AG09319 (cell line): Measurements from ENCODE around the gene TRIM58.

Experiments
- DNase-seq: peaks from one replicate; pipeline ENCODE4 v3.0.0-alpha.2; 2010; ENCODE audit warnings: low read depth; ENCODE audit errors: extremely low read depth
- TF ChIP-seq, protein P1 (sequence below): IDR thresholded peaks from 2 replicates; pipeline ENCODE4 v1.5.1; 2011; ENCODE audit warnings: low read depth, mild to moderate bottlenecking, inconsistent platforms, low read length, moderate library complexity

Gene TRIM58

DNA sequence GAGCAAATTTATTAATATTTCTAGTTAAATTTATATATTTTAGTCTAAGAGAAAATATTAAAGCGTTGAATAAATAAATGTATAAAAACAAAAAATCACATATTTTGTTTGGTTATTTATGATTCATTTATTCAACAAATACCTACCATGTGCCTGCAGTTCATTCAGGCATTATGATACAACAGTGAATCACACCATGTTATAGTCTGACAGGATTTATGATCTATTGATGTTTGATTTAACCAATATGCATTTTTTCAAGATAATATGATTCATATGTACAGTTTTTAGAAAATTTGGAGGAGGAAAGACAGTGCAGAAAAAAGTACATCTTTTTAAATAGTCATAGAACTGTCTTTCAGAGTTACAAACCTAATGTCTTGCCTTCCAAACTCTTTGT, 7.4 kb upstream of the TRIM58 start:
- TF ChIP-seq, protein P1, sequence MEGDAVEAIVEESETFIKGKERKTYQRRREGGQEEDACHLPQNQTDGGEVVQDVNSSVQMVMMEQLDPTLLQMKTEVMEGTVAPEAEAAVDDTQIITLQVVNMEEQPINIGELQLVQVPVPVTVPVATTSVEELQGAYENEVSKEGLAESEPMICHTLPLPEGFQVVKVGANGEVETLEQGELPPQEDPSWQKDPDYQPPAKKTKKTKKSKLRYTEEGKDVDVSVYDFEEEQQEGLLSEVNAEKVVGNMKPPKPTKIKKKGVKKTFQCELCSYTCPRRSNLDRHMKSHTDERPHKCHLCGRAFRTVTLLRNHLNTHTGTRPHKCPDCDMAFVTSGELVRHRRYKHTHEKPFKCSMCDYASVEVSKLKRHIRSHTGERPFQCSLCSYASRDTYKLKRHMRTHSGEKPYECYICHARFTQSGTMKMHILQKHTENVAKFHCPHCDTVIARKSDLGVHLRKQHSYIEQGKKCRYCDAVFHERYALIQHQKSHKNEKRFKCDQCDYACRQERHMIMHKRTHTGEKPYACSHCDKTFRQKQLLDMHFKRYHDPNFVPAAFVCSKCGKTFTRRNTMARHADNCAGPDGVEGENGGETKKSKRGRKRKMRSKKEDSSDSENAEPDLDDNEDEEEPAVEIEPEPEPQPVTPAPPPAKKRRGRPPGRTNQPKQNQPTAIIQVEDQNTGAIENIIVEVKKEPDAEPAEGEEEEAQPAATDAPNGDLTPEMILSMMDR = no peak
- DNase-seq = no peak

DNA sequence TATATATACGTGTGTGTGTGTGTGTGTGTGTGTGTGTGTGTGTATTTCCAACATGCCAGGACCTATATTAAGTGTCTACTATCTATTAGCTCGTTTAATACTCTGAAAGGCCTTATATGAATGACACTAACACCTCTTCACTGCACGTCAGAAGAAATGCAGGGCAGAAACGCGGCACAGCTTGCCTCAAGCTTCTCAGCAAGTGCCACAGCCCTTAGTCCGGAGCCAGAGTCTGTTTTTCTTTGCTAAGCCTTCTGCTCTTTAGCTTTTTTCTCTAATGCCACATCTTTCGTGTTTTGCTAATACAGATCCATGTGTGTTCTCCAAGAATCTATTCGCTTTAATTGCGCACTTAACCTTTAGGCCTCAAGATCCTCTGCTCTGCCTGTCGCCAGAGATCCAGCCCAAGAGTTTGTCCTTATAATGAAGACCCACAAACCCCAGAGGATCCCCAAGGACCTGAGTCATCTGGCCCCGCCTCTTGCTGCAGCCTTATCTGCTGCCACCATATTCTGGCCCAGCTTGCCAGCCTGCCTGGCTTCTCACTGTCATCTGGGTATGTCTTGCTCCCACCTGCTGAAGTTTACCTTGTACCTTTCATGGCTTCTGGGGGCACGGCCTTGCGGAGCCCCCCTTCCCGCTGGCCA, 2.0 kb upstream of the TRIM58 start:
- no peak for DNase-seq
- TF ChIP-seq, protein P1 = no peak

DNA sequence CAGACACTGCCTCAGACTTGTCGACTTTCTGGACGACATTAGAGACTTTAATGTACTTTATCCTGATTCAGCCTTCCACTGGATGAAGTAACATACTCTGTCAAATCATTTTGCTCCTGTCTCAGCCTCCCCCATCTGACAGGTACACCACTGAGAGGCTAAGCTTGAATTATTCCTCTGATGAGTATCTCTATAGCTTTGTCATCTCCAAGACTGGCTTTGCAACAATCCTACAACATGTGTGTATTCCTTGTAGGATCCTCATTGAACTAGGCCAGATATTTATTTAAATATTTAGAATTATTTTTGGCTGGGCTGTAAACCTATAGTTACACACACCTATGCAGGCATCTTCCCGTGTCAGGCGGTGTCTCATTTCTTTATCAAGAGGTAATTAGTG, 1.1 kb upstream of the TRIM58 start:
- TF ChIP-seq, protein P1 = no peak
- DNase-seq = no peak

DNA sequence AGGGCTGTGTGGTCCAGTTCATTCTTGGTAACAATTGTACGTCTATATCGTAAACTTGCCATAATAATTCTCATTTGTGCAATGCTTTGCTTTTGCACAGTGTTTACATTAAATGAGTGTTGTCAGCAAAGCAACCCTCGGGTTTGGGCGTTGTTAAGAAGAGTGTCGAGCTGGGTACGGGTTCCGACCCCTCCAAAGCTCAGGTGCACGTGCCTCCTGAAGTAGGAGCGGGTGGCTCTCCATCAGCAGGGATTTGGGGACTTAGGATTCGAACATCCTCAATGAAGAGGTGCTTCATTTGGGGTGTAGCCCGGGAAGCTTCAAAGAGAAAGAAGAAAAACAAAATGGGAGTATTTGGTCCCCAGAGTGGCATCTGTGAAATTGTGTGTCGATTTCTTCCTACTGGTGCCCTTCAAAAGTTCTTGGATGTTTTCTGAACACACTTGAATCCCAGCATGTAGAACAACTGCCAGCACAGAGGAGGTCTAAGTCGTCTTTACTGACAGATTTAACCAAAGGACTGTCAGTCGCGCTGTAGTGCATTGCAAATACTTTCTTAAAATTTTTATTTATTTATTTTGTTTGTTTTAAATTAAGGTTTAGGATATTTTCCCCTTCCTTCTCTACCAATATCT, 1.1 kb downstream of the TRIM58 start:
- no peak for DNase-seq

DNA sequence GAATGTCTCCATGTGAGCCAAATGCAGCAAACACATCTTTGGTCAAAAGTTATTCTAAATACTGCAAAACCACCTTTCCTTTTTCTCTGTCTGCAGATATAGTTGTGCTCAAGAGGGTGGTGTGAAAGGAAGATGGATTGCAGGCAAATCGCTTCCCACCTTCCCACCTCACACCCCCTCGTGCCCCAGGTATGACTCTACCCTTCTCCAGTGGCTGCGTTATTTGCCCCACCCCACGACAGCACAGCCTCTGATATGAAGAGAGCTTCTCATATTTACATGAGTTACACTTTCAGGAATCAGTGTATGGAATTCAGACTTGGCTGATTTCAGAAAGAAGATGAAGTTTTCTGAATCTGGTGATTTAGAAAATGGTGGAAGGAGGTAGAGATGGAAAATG, 5.8 kb downstream of the TRIM58 start:
- DNase-seq = no peak
- TF ChIP-seq, protein P1 = no peak

More for the DNA sequence above, 1.1 kb downstream of the TRIM58 start:
- TF ChIP-seq, protein P1 = no peak

DNA sequence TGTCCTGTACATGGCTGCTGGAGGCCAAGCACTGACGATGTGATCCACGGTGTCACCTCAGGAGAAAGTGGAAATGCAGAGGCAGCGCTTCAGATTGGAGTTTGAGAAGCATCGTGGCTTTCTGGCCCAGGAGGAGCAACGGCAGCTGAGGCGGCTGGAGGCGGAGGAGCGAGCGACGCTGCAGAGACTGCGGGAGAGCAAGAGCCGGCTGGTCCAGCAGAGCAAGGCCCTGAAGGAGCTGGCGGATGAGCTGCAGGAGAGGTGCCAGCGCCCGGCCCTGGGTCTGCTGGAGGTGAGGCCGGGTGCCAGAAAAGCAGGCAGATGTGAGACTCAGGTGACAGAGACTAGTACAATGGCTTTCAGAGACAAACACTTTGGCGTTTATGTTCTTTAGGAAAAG, 7.7 kb downstream of the TRIM58 start:
- TF ChIP-seq, protein P1 = no peak
- no peak for DNase-seq

DNA sequence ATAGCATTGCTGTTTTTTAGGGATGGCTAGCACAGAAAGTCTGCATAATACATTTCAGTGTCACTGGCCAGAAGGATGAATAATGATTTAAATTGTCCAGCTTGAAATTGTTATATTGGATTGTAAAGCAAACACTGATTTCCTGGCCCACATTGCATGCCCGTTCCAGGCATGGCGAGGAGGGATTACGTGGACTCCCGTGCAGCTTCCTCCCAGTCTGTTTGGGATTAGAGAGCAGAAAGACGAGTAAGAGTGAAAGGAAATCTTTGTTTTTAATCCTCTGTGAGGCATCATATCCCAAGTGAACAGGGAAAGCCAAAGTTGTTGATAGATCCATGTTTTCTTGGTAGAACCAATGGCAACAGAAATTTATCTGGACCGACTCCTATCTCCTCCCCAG, 8.4 kb downstream of the TRIM58 start:
- TF ChIP-seq, protein P1 = no peak
- DNase-seq = no peak
